ENCODE measurements around the gene TMIGD1. TPM values are rescaled to one million over a fixed set of nuclear protein-coding genes. Genes with fewer than 3 reads are reported as not detected.

Gene TMIGD1
- total RNA-seq: not detected

DNA sequence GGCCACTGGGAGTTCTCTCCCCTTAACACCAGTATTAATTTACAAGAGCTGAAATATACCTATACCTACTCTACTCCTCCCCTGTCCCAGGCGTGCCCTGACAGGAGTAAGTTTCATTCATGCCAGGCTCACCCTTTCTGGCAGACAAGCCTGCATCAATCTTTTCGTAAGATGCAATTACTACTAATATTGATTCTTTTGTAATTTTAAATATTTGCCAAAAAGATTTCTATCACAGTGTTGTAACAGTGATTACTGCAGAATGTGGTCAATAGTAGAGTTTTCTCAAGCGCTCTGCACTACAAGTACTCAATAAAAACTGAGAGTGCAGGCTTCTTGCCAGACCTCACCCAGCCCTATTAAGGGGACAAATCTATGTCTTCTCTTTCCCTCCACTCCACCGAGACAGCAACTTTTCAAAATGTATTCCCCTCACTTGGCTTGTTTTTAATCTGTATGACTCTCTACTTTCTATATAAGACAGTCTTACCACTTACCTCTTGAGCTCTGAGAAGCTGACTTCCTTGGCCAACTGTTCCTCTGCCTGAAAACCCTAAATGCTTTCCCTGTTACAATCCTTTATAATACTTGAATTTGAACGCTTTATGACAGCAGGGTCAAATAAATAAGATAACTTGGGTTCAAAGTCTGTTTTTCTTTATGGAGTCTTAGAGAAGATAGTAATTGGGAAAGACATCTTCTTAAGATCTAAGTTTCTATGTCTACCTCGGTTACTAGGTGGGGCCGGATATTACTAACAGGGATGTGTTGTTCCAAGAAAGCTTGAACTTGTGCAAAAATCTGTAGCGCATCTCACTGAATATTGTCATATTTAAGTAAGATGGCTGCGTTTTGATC lies at the start of gene TMIGD1:
Gene TMIGD1 (minus strand): TSS at position 555 of the 858 bp plus-strand sequence. CDS start 1,924 bp downstream, outside the sequence.
- H3K4me3 ChIP-seq: no peak within 1 kb of the TSS
- no peaks in the 10 kb centered on the region for H3K4me1 ChIP-seq (replicated peaks in 1 of 2)
- peak in 2 of 8 experiments; percentile 40 to 60 for ATAC-seq (replicated peaks in 6 of 8)
- WGBS, 10 experiments: 61 to 100% (median 85%) methylated on average over 1 to 9 of the region's 9 CpGs
- in situ Hi-C loops (cut with MboI; ENCODE audit: low pct_unique_long_range_greater_than_20kb in 2 of 9, low sequenced_read_pairs in 9 of 9, unreplicated experiment in 9 of 9): no loop called here
- no peak within 1 kb of the TSS for H3K27ac ChIP-seq

DNA sequence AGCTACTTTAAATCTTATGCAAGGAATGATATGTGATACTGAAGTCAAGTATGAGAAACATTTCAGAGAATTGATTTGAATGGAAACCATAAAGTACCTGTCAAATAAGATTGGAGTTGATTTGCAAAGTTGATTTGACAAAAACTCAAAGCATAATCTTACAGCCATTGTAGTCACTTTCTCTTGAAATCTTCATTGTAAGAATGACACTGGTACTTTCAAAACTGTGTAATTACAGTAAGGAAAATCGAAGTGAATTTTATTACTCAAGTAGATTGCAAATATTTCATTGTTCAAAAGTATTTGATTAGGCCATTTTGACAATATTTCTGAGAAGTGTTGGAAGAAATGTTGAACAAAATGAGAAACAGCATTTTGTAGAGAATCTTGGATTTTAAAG lies 48.5 kb upstream of the TMIGD1 start:
- no peak overlapping the region for H3K4me3 ChIP-seq
- 40 to 100% (median 82%) methylated on average over 1 of the region's 1 CpG; no CpG with 5 or more reads in 2 of the 10 experiments for WGBS, 10 experiments

GRCh38 chr17:30381340-30381659 lies 47.4 kb upstream of the TMIGD1 start:
- in situ Hi-C loops (cut with MboI; ENCODE audit: low pct_unique_long_range_greater_than_20kb in 2 of 9, low sequenced_read_pairs in 9 of 9, unreplicated experiment in 9 of 9): no loop called here
- peaks cover 17 to 26% of the 10 kb centered on the region in 2 donors for H3K4me1 ChIP-seq (replicated peaks in 1 of 2)
- peak overlapping the region in 3 of 5 donors; percentile 77 to 92 (median 91) for H3K4me3 ChIP-seq
- 29 to 100% (median 83%) methylated on average over 1 to 2 of the region's 2 CpGs; no CpG with 5 or more reads in 2 of the 10 experiments for WGBS, 10 experiments
- ATAC-seq (replicated peaks in 6 of 8): no peak
- H3K27ac ChIP-seq: no peak overlapping the region

More for the DNA sequence above, 48.5 kb upstream of the TMIGD1 start:
- H3K27ac ChIP-seq: no peak overlapping the region
- H3K4me1 ChIP-seq (replicated peaks in 1 of 2): peaks cover 9 to 23% of the 10 kb centered on the region in 2 donors
- in situ Hi-C loops (cut with MboI; ENCODE audit: low pct_unique_long_range_greater_than_20kb in 2 of 9, low sequenced_read_pairs in 9 of 9, unreplicated experiment in 9 of 9): no loop called here
- ATAC-seq (replicated peaks in 6 of 8): no peak

GRCh38 chr17:30380643-30381339 lies 46.9 kb upstream of the TMIGD1 start:
- H3K4me1 ChIP-seq (replicated peaks in 1 of 2): peaks cover 17 to 27% of the 10 kb centered on the region in 2 donors
- no peak for ATAC-seq (replicated peaks in 6 of 8)
- H3K27ac ChIP-seq: no peak overlapping the region
- 53 to 79% (median 59%) methylated on average over 3 to 6 of the region's 7 CpGs; no CpG with 5 or more reads in 2 of the 10 experiments for WGBS, 10 experiments
- peak overlapping the region; percentile 70 to 92 (median 79) for H3K4me3 ChIP-seq
- in situ Hi-C loops (cut with MboI; ENCODE audit: low pct_unique_long_range_greater_than_20kb in 2 of 9, low sequenced_read_pairs in 9 of 9, unreplicated experiment in 9 of 9): no loop called here

- in situ Hi-C loops (cut with MboI; ENCODE audit: low pct_unique_long_range_greater_than_20kb in 2 of 9, low sequenced_read_pairs in 9 of 9, unreplicated experiment in 9 of 9): no loop called here
- peaks cover 17 to 27% of the 10 kb centered on the region in 2 donors for H3K4me1 ChIP-seq (replicated peaks in 1 of 2)
- H3K27ac ChIP-seq: no peak overlapping the region
- 0 to 40% (median 5%) methylated on average over 1 to 5 of the region's 5 CpGs; no CpG with 5 or more reads in 2 of the 10 experiments for WGBS, 10 experiments
- ATAC-seq (replicated peaks in 6 of 8): peak in 2 of 8 experiments; percentile 0 to 3
- peak overlapping the region; percentile 70 to 92 (median 79) for H3K4me3 ChIP-seq
Measured at GRCh38 chr17:30379903-30380381, 46.1 kb upstream of the TMIGD1 start.

DNA sequence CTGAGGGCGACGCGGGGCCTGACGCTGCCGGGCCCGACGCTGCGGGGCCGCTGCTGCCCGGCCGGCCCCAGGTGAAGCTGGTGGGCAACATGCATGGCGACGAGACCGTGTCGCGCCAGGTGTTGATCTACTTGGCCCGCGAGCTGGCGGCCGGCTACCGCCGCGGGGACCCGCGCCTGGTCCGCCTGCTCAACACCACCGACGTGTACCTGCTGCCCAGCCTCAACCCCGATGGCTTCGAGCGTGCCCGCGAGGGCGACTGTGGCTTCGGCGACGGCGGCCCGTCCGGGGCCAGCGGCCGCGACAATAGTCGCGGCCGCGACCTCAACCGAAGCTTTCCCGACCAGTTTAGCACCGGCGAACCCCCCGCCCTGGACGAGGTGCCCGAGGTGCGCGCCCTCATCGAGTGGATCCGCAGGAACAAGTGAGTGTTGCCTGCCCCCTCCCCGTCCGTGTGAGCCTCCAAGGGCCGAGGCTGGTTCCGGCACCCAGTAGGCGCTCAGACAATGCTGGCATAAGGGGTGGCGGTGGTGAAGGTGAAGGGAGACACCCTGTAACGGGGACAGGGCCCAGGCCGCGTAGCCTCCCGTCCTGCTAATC lies 45.5 kb upstream of the TMIGD1 start:
- ATAC-seq (replicated peaks in 6 of 8): peak in 7 of 8 experiments; percentile 1 to 8 (median 2)
- Histone ChIP-seq H3K27ac (peak overlapping the region in 1 of 2 donors; percentile 52), H3K4me1 (replicated peaks in 1 of 2) (peaks cover 17 to 27% of the 10 kb centered on the region in 2 donors), H3K4me3 (peak overlapping the region; percentile 70 to 92 (median 79))
- in situ Hi-C loops (cut with MboI; ENCODE audit: low pct_unique_long_range_greater_than_20kb in 2 of 9, low sequenced_read_pairs in 9 of 9, unreplicated experiment in 9 of 9): no loop called here
- WGBS, 10 experiments: 0 to 3% (median 3%) methylated on average over 1 to 6 of the region's 68 CpGs; no CpG with 5 or more reads in 7 of the 10 experiments

GRCh38 chr17:30378825-30379302 lies 45.0 kb upstream of the TMIGD1 start, which contains the start of gene CPD:
TSS of gene CPD (plus strand) at chr17:30378927. CDS start at chr17:30378981, 54 bp downstream.
- in situ Hi-C loops (cut with MboI; ENCODE audit: low pct_unique_long_range_greater_than_20kb in 2 of 9, low sequenced_read_pairs in 9 of 9, unreplicated experiment in 9 of 9): no loop called here
- H3K4me1 ChIP-seq (replicated peaks in 1 of 2): peaks cover 17 to 27% of the 10 kb centered on the region in 2 donors
- peak; percentile 83 to 97 (median 94) for ATAC-seq (replicated peaks in 6 of 8)
- H3K27ac ChIP-seq: peak within 1 kb of the TSS; percentile 45 to 52
- H3K4me3 ChIP-seq: peak within 1 kb of the TSS; percentile 70 to 92 (median 79)
- WGBS, 10 experiments: 0 to 1% methylated on average over 9 to 12 of the region's 59 CpGs; no CpG with 5 or more reads in 8 of the 10 experiments

GRCh38 chr17:30378241-30378824 lies 44.5 kb upstream of the TMIGD1 start:
- 9 to 23% (median 12%) methylated on average over 2 to 21 of the region's 31 CpGs for WGBS, 10 experiments
- peaks cover 17 to 27% of the 10 kb centered on the region in 2 donors for H3K4me1 ChIP-seq (replicated peaks in 1 of 2)
- H3K27ac ChIP-seq: no peak overlapping the region
- in situ Hi-C loops (cut with MboI; ENCODE audit: low pct_unique_long_range_greater_than_20kb in 2 of 9, low sequenced_read_pairs in 9 of 9, unreplicated experiment in 9 of 9): no loop called here
- H3K4me3 ChIP-seq: peak overlapping the region; percentile 70 to 92 (median 79)
- ATAC-seq (replicated peaks in 6 of 8): peak; percentile 2 to 30 (median 9)

- in situ Hi-C loops (cut with MboI; ENCODE audit: low pct_unique_long_range_greater_than_20kb in 2 of 9, low sequenced_read_pairs in 9 of 9, unreplicated experiment in 9 of 9): no loop called here
- Histone ChIP-seq H3K4me3 (peak overlapping the region; percentile 70 to 92 (median 79)), H3K27ac (no peak overlapping the region), H3K4me1 (replicated peaks in 1 of 2) (peaks cover 17 to 24% of the 10 kb centered on the region in 2 donors)
- no peak for ATAC-seq (replicated peaks in 6 of 8)
- WGBS, 10 experiments: 48 to 96% (median 80%) methylated on average over 1 to 10 of the region's 11 CpGs; no CpG with 5 or more reads in 1 of the 10 experiments
Measured at GRCh38 chr17:30377574-30378240, 43.9 kb upstream of the TMIGD1 start.

DNA sequence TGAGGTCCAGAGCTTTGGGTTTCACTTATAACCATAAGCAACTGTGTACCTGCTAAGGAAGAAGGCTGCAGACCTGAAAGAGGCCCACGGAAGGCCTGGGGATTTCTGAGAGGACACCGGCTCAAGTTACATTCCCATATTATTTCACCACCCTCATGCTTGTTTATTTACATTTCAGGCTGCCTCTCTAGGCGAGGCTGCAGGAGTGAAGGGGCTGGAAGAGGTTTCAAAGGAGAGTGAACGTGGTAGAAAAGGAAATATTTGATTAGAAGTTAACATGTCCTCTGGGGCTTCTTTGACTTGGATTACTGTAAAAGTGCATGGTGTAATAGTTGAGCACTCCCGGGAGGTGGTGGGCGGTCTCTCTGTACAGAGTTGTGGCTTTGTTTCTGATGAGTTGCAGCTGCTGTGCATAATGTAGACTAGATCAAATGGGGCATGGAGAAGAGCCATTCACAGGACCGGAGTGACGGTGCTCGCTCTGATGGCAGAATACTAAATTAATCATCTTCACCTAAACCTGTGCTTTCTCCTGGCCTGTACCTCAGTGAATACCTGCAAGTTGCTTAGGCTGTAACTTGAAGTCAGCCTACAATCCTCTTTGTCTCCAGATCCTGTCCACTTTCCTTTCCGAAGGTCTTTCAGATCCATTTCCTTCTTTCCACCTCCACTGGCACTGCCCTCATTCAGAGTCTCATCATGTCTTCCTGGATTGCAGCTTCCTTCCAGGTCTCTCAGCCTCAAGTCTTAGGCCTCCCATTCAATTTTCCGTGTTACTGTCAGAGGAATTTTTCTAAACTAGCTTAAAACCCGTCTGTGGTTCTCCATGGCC lies 43.0 kb upstream of the TMIGD1 start:
- in situ Hi-C loops (cut with MboI; ENCODE audit: low pct_unique_long_range_greater_than_20kb in 2 of 9, low sequenced_read_pairs in 9 of 9, unreplicated experiment in 9 of 9): no loop called here
- peak in 5 of 8 experiments; percentile 3 to 48 (median 28) for ATAC-seq (replicated peaks in 6 of 8)
- 20 to 73% (median 49%) methylated on average over 3 to 11 of the region's 12 CpGs for WGBS, 10 experiments

GRCh38 chr17:30375661-30376060 lies 41.8 kb upstream of the TMIGD1 start:
- H3K4me1 ChIP-seq (replicated peaks in 1 of 2): peaks cover 7 to 12% of the 10 kb centered on the region in 2 donors
- no peak overlapping the region for H3K4me3 ChIP-seq
- no peak for ATAC-seq (replicated peaks in 6 of 8)
- in situ Hi-C loops (cut with MboI; ENCODE audit: low pct_unique_long_range_greater_than_20kb in 2 of 9, low sequenced_read_pairs in 9 of 9, unreplicated experiment in 9 of 9): no loop called here
- no peak overlapping the region for H3K27ac ChIP-seq
- WGBS, 10 experiments: 80 to 100% (median 100%) methylated on average over 1 of the region's 1 CpG; no CpG with 5 or more reads in 4 of the 10 experiments

More for the DNA sequence above, 43.0 kb upstream of the TMIGD1 start:
- Histone ChIP-seq H3K27ac (no peak overlapping the region), H3K4me1 (replicated peaks in 1 of 2) (peaks cover 17 to 18% of the 10 kb centered on the region in 2 donors), H3K4me3 (no peak overlapping the region)

Measured in motor neuron (in vitro differentiated cells).